Measurements from ENCODE around the gene BMPER.

Gene BMPER

GRCh38 chr7:33952824-33953223 is 47.5 kb downstream of the BMPER start:
- H3K4me1 ChIP-seq (ENCODE audit: control insufficient read depth, insufficient read depth, low read length), result 0 out of 2 replicates have a peak, but pooled peaks cover 3% of the 10 kb centered on the region
- ChIA-PET CTCF (interaction anchor here (0.8 to 2.1 kb wide), 2 partner anchors 20 to 135 kb away, joined by 3 to 10 read pairs; no protein-coding TSS in a partner anchor), POLR2A (no interaction called here)
- no peaks in the 10 kb centered on the region for H3K9me3 ChIP-seq (ENCODE audit: control insufficient read depth, insufficient read depth, low read depth, low read length)
- no peak overlapping the region for H3K27ac ChIP-seq (ENCODE audit: extremely low read depth, low read depth, low read length)
- TF ChIP-seq ZNF664 (tag by site-specific recombination; IDR thresholded peaks at IDR 0.05), result no peak
- TF ChIP-seq, protein P1, sequence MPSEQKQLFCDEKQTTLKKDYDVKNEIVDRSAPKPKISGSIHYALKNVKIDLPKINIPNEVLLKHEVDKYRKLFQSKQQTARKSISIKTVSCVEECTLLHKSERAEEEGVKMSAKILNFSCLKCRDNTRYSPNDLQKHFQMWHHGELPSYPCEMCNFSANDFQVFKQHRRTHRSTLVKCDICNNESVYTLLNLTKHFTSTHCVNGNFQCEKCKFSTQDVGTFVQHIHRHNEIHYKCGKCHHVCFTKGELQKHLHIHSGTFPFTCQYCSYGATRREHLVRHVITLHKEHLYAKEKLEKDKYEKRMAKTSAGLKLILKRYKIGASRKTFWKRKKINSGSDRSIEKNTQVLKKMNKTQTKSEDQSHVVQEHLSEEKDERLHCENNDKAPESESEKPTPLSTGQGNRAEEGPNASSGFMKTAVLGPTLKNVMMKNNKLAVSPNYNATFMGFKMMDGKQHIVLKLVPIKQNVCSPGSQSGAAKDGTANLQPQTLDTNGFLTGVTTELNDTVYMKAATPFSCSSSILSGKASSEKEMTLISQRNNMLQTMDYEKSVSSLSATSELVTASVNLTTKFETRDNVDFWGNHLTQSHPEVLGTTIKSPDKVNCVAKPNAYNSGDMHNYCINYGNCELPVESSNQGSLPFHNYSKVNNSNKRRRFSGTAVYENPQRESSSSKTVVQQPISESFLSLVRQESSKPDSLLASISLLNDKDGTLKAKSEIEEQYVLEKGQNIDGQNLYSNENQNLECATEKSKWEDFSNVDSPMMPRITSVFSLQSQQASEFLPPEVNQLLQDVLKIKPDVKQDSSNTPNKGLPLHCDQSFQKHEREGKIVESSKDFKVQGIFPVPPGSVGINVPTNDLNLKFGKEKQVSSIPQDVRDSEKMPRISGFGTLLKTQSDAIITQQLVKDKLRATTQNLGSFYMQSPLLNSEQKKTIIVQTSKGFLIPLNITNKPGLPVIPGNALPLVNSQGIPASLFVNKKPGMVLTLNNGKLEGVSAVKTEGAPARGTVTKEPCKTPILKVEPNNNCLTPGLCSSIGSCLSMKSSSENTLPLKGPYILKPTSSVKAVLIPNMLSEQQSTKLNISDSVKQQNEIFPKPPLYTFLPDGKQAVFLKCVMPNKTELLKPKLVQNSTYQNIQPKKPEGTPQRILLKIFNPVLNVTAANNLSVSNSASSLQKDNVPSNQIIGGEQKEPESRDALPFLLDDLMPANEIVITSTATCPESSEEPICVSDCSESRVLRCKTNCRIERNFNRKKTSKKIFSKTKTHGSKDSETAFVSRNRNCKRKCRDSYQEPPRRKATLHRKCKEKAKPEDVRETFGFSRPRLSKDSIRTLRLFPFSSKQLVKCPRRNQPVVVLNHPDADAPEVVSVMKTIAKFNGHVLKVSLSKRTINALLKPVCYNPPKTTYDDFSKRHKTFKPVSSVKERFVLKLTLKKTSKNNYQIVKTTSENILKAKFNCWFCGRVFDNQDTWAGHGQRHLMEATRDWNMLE (tag by site-specific recombination; conservative IDR thresholded peaks at IDR 0.05; ENCODE audit: low read depth), result no peak
- TF ChIP-seq ZNF404 (tag by site-specific recombination; IDR thresholded peaks at IDR 0.05), result no peak
- TF ChIP-seq, protein P2, sequence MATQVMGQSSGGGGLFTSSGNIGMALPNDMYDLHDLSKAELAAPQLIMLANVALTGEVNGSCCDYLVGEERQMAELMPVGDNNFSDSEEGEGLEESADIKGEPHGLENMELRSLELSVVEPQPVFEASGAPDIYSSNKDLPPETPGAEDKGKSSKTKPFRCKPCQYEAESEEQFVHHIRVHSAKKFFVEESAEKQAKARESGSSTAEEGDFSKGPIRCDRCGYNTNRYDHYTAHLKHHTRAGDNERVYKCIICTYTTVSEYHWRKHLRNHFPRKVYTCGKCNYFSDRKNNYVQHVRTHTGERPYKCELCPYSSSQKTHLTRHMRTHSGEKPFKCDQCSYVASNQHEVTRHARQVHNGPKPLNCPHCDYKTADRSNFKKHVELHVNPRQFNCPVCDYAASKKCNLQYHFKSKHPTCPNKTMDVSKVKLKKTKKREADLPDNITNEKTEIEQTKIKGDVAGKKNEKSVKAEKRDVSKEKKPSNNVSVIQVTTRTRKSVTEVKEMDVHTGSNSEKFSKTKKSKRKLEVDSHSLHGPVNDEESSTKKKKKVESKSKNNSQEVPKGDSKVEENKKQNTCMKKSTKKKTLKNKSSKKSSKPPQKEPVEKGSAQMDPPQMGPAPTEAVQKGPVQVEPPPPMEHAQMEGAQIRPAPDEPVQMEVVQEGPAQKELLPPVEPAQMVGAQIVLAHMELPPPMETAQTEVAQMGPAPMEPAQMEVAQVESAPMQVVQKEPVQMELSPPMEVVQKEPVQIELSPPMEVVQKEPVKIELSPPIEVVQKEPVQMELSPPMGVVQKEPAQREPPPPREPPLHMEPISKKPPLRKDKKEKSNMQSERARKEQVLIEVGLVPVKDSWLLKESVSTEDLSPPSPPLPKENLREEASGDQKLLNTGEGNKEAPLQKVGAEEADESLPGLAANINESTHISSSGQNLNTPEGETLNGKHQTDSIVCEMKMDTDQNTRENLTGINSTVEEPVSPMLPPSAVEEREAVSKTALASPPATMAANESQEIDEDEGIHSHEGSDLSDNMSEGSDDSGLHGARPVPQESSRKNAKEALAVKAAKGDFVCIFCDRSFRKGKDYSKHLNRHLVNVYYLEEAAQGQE (tag by site-specific recombination; IDR thresholded peaks at IDR 0.05), result no peak
- no peak for TF ChIP-seq ZNF416 (tag by site-specific recombination; IDR thresholded peaks at IDR 0.05)
- TF ChIP-seq GLIS2 (tag by site-specific recombination; IDR thresholded peaks at IDR 0.05), result no peak
- TF ChIP-seq ZNF157 (tag by site-specific recombination; IDR thresholded peaks at IDR 0.05), result no peak
- no peak for TF ChIP-seq ZFHX2 (tag by site-specific recombination; conservative IDR thresholded peaks at IDR 0.05)
- no peak for TF ChIP-seq ZNF391 (tag by site-specific recombination; IDR thresholded peaks at IDR 0.05; ENCODE audit: borderline replicate concordance, low read depth)
- no peak for TF ChIP-seq GLI4 (tag by site-specific recombination; IDR thresholded peaks at IDR 0.05)
- TF ChIP-seq, protein P3, sequence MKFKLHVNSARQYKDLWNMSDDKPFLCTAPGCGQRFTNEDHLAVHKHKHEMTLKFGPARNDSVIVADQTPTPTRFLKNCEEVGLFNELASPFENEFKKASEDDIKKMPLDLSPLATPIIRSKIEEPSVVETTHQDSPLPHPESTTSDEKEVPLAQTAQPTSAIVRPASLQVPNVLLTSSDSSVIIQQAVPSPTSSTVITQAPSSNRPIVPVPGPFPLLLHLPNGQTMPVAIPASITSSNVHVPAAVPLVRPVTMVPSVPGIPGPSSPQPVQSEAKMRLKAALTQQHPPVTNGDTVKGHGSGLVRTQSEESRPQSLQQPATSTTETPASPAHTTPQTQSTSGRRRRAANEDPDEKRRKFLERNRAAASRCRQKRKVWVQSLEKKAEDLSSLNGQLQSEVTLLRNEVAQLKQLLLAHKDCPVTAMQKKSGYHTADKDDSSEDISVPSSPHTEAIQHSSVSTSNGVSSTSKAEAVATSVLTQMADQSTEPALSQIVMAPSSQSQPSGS (tag by site-specific recombination; IDR thresholded peaks at IDR 0.05; ENCODE audit: low read depth), result no peak
- no peak for TF ChIP-seq ZNF747 (tag by site-specific recombination; IDR thresholded peaks at IDR 0.05)
- TF ChIP-seq ZNF24 (tag by site-specific recombination; IDR thresholded peaks at IDR 0.05), result no peak
- no peak for TF ChIP-seq ZNF292 (tag by site-specific recombination; IDR thresholded peaks at IDR 0.05; ENCODE audit: borderline replicate concordance, low read depth)
- no peaks in the 10 kb centered on the region for H3K36me3 ChIP-seq (ENCODE audit: control insufficient read depth in 2 of 2, insufficient read depth in 1 of 2, low read length in 2 of 2)
- H3K4me3 ChIP-seq (ENCODE audit: low read depth, low read length), result no peak overlapping the region

DNA sequence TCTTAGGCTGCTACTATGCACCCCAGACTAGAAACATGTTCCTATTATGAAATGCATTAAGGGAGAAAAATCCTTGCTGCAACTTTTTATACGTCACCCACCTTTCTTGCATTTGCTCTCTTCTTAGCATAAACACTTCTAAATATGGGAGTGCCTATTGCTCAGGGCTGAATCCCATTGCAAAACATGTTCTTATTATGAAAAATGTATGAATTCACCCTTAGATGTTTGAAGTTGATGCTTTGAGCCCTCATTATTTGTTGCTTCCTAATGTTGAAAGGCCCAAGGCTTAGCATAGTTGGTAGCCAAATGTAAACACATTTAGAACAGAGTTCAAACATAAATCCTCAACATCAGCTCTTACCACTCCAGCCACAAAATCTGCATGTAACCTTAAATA is 52.8 kb downstream of the BMPER start:
- Histone ChIP-seq H3K27ac (ENCODE audit: extremely low read depth, low read depth, low read length) (no peak overlapping the region), H3K4me1 (ENCODE audit: control insufficient read depth, insufficient read depth, low read length) (no peaks in the 10 kb centered on the region), H3K9me3 (ENCODE audit: control insufficient read depth, insufficient read depth, low read depth, low read length) (no peaks in the 10 kb centered on the region), H3K4me3 (ENCODE audit: low read depth, low read length) (no peak overlapping the region), H3K36me3 (ENCODE audit: control insufficient read depth in 2 of 2, insufficient read depth in 1 of 2, low read length in 2 of 2) (no peaks in the 10 kb centered on the region)
- POLR2A ChIA-PET, result no interaction called here
- CTCF ChIA-PET, result interaction anchor here (2.0 kb wide), 1 partner anchor 27 kb away, joined by 6 read pairs; no protein-coding TSS in a partner anchor
- TF ChIP-seq SP2 (tag by site-specific recombination; IDR thresholded peaks at IDR 0.05), result no peak
